Activated CD8-positive, alpha-beta T cell treated with anti-CD3 and anti-CD28 coated beads for 36 hours (primary cell): Measurements from ENCODE around the gene DLX3. TPM values are rescaled to one million over a fixed set of nuclear protein-coding genes. Genes with fewer than 3 reads are reported as not detected.

Experiments used
- ATAC-seq: fragments of 200-7000 bp; cut with Tn5 transposase; one replicate; pipeline ENCODE4 v1.10.0; 2021; ENCODE audit warnings: mild to moderate bottlenecking, moderate library complexity
- CTCF ChIA-PET: fragments of 350-600 bp; sonication (Branson Sonifier 250); formaldehyde crosslinking; loops from one replicate; lab custom pipeline; 2021; ENCODE audit warnings: antibody characterized with exemption; lab: Charles Lee
- POLR2A ChIA-PET: fragments of 350-600 bp; sonication (Branson Sonifier 250); formaldehyde crosslinking; loops from one replicate; lab custom pipeline; 2021; ENCODE audit warnings: antibody characterized with exemption; lab: Charles Lee
- DNase-seq: peaks from one replicate; pipeline ENCODE4 v3.0.0-alpha.2; 2020
- H3K27ac Mint-ChIP-seq: one replicate; pipeline ENCODE4 v1.8.0; 2021; ENCODE audit warnings: mild to moderate bottlenecking, mixed read lengths
- H3K27me3 Mint-ChIP-seq: one replicate; pipeline ENCODE4 v1.8.0; 2021; ENCODE audit warnings: mixed read lengths
- H3K36me3 Mint-ChIP-seq: one replicate; pipeline ENCODE4 v1.8.0; 2021; ENCODE audit warnings: low read depth, mixed read lengths
- H3K4me1 Mint-ChIP-seq: one replicate; pipeline ENCODE4 v1.8.0; 2021; ENCODE audit warnings: low read depth, mixed read lengths
- H3K4me3 Mint-ChIP-seq: one replicate; pipeline ENCODE4 v1.8.0; 2021; ENCODE audit warnings: mild to moderate bottlenecking, moderate library complexity, mixed read lengths
- H3K9me3 Mint-ChIP-seq: one replicate; pipeline ENCODE4 v1.8.0; 2021; ENCODE audit warnings: mixed read lengths
- CTCF ChIP-seq: fragments of 200-600 bp; IDR thresholded peaks from one replicate; pipeline ENCODE4 v1.8.0; 2022; ENCODE audit warnings: antibody characterized with exemption, mild to moderate bottlenecking
- intact Hi-C: fragments of 100-400 bp; cut with micrococcal nuclease; formaldehyde crosslinking; loops from one replicate; pipeline ENCODE4 v1.10.0; 2022
- total RNA-seq, 2 experiments: library from RNA; stranded (reverse); gene quantifications; one replicate each; pipeline ENCODE4 v1.2.3, GENCODE V29; 2021

The DLX3 gene
- total RNA-seq, 2 experiments from 2014 or later, result not detected

GRCh38 chr17:49951362-49952082 is 43.5 kb downstream of the DLX3 start:
- intact Hi-C loops, result loop anchor here (2.0 kb wide), 1 partner anchor 45 kb away; no protein-coding TSS in a partner anchor
- ATAC-seq, result no peak

DNA sequence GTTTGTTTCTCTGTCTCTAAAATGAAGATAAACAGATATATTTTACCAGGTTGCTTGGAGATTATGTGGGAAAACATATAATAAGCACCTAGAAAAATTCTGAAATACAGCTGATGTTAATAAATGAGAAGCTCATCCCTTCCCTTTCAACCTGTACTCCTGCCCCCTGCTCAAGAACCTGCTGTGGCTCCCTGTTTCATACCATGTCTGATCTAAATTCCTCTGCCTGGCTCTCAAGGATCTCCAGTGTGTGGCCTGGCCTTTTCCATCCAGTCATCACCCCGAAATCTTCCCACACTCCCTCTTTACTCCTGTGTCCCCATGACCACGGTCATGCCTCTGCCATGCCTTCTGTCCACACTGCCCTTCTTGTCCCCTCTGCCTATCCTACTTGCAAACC is 45.4 kb downstream of the DLX3 start:
- DNase-seq (no peak), ATAC-seq (no peak)
- H3K27ac Mint-ChIP-seq, result no peak overlapping the region
- H3K27me3 Mint-ChIP-seq, result peaks cover 40% of the 10 kb centered on the region
- TF ChIP-seq CTCF, result no peak
- ChIA-PET CTCF (interaction anchor here (5.2 kb wide), 1 partner anchor 47 kb away, joined by 169 read pairs; the partner anchor contains the start of gene DLX3), POLR2A (interaction anchor here (0.6 kb wide), 1 partner anchor 81 kb away, joined by 3 read pairs; no protein-coding TSS in a partner anchor)
- H3K4me1 Mint-ChIP-seq, result no peaks in the 10 kb centered on the region
- no peaks in the 10 kb centered on the region for H3K36me3 Mint-ChIP-seq
- H3K4me3 Mint-ChIP-seq, result no peak overlapping the region
- H3K9me3 Mint-ChIP-seq, result no peaks in the 10 kb centered on the region
- intact Hi-C loops, result no loop called here

More at GRCh38 chr17:49951362-49952082, 43.5 kb downstream of the DLX3 start:
- Mint-ChIP-seq H3K27ac (no peak overlapping the region), H3K4me3 (no peak overlapping the region), H3K4me1 (no peaks in the 10 kb centered on the region), H3K36me3 (no peaks in the 10 kb centered on the region), H3K27me3 (peaks cover 34% of the 10 kb centered on the region), H3K9me3 (no peaks in the 10 kb centered on the region)
- no peak for TF ChIP-seq CTCF
- ChIA-PET POLR2A (interaction anchor here (1.1 to 1.8 kb wide), 4 partner anchors 39 to 78 kb away, joined by 3 to 6 read pairs (median 3); no protein-coding TSS in a partner anchor), CTCF (interaction anchor here (0.7 to 5.2 kb wide), 34 partner anchors 11 to 143 kb away, joined by 3 to 169 read pairs (median 5); partner anchors contain the start of genes DLX3 and PDK2)
- DNase-seq, result no peak

GRCh38 chr17:49946964-49947584 is 48.0 kb downstream of the DLX3 start:
- DNase-seq (no peak), ATAC-seq (no peak)
- no peaks in the 10 kb centered on the region for H3K9me3 Mint-ChIP-seq
- H3K4me1 Mint-ChIP-seq, result no peaks in the 10 kb centered on the region
- intact Hi-C loops, result no loop called here
- no peaks in the 10 kb centered on the region for H3K36me3 Mint-ChIP-seq
- POLR2A ChIA-PET, result no interaction called here
- no peak for TF ChIP-seq CTCF
- no peak overlapping the region for H3K4me3 Mint-ChIP-seq
- no peak overlapping the region for H3K27ac Mint-ChIP-seq
- H3K27me3 Mint-ChIP-seq, result peaks cover 41% of the 10 kb centered on the region
- CTCF ChIA-PET, result interaction anchor here (1.3 to 8.3 kb wide), 2 partner anchors 51 to 66 kb away, joined by 3 to 79 read pairs; partner anchors contain the start of gene DLX3

- ChIA-PET CTCF (interaction anchor here (0.6 to 8.3 kb wide), 3 partner anchors 36 to 66 kb away, joined by 3 to 79 read pairs (median 3); partner anchors contain the start of gene DLX3), POLR2A (no interaction called here)
- Mint-ChIP-seq H3K4me1 (no peaks in the 10 kb centered on the region), H3K4me3 (no peak overlapping the region), H3K27ac (no peak overlapping the region), H3K36me3 (no peaks in the 10 kb centered on the region), H3K27me3 (peaks cover 34% of the 10 kb centered on the region), H3K9me3 (no peaks in the 10 kb centered on the region)
- ATAC-seq (no peak), DNase-seq (no peak)
- intact Hi-C loops, result no loop called here
- TF ChIP-seq CTCF, result no peak
These were observed 48.8 kb downstream of the DLX3 start for GRCh38 chr17:49946208-49946607.
